SK-N-SH (cell line): ENCODE data around the gene ETS2.

Experiments used
- CTCF ChIP-seq: fragments of 200-600 bp; sonication (generic); IDR thresholded peaks from 2 replicates; pipeline ENCODE4 v1.6.1; 2017; ENCODE audit warnings: antibody characterized with exemption, mild to moderate bottlenecking, moderate library complexity
- EZH2phosphoT487 ChIP-seq: fragments of 200-600 bp; sonication (generic); IDR thresholded peaks from 2 replicates; pipeline ENCODE4 v1.6.1; 2017; ENCODE audit warnings: low read depth, mixed run types, mild to moderate bottlenecking, antibody characterized with exemption, moderate library complexity, borderline replicate concordance
- MAX ChIP-seq: IDR thresholded peaks from 2 replicates; pipeline ENCODE4 v1.4.0; 2012; ENCODE audit warnings: low read depth
- NRF1 ChIP-seq: IDR thresholded peaks from 2 replicates; pipeline ENCODE4 v1.6.1; 2012; ENCODE audit warnings: low read depth, mild to moderate bottlenecking, low read length
- POLR2AphosphoS5 ChIP-seq: IDR thresholded peaks from 2 replicates; pipeline ENCODE4 v1.6.1; 2012; ENCODE audit warnings: low read depth, low read length
- RAD21 ChIP-seq: IDR thresholded peaks from 2 replicates; pipeline ENCODE4 v1.6.1; 2012; ENCODE audit warnings: mild to moderate bottlenecking, low read length
- SMC3 ChIP-seq: IDR thresholded peaks from 2 replicates; pipeline ENCODE4 v1.6.1; 2012; ENCODE audit warnings: low read depth, low read length, improper control_type of control experiment
- TCF12 ChIP-seq: IDR thresholded peaks from 2 replicates; pipeline ENCODE4 v1.4.0; 2012

- TF ChIP-seq TCF12 (no peak), CTCF (no peak), RAD21 (no peak), SMC3 (no peak), EZH2phosphoT487 (no peak), NRF1 (no peak), POLR2AphosphoS5 (no peak), MAX (no peak)
These were observed 54.1 kb downstream of the ETS2 start for GRCh38 chr21:38859852-38860251.
